Measurements from ENCODE around the gene SPIRE1. TPM values are rescaled to one million over a fixed set of nuclear protein-coding genes. Genes with fewer than 3 reads are reported as not detected.

The SPIRE1 gene
- polyA plus RNA-seq, 2 donors: 4.7 to 5.0 TPM

- H3K36me3 ChIP-seq (ENCODE audit: control insufficient read depth in 2 of 2, insufficient read depth in 2 of 2, low read length in 1 of 2): no peaks in the 10 kb centered on the region
- H3K9me3 ChIP-seq (ENCODE audit: control insufficient read depth in 2 of 2, insufficient read depth in 1 of 2, low read depth in 1 of 2, low read length in 1 of 2): no peaks in the 10 kb centered on the region
- WGBS, 2 donors: 47 to 60% methylated on average over 7 of the region's 7 CpGs
- no peaks in the 10 kb centered on the region for H3K27me3 ChIP-seq (ENCODE audit: control insufficient read depth in 1 of 2, insufficient read depth in 2 of 2, low read length in 2 of 2)
- H3K4me1 ChIP-seq (ENCODE audit: control insufficient read depth in 2 of 2, insufficient read depth in 2 of 2, low read length in 1 of 2): peaks cover 0 to 3% of the 10 kb centered on the region in 2 donors
- H3K4me3 ChIP-seq (ENCODE audit: low read depth in 1 of 2, low read length in 2 of 2): no peak overlapping the region
- H3K27ac ChIP-seq (ENCODE audit: low read depth in 2 of 2, low read length in 1 of 2): peak overlapping the region; percentile 8 to 61
Observed at GRCh38 chr18:12470382-12471075, 187.4 kb downstream of the SPIRE1 start.

GRCh38 chr18:12468445-12468844, 189.5 kb downstream of the SPIRE1 start:
- Histone ChIP-seq H3K9me3 (ENCODE audit: control insufficient read depth in 2 of 2, insufficient read depth in 1 of 2, low read depth in 1 of 2, low read length in 1 of 2) (no peaks in the 10 kb centered on the region), H3K36me3 (ENCODE audit: control insufficient read depth in 2 of 2, insufficient read depth in 2 of 2, low read length in 1 of 2) (peaks cover 0 to 3% of the 10 kb centered on the region in 2 donors), H3K27ac (ENCODE audit: low read depth in 2 of 2, low read length in 1 of 2) (no peak overlapping the region), H3K4me3 (ENCODE audit: low read depth in 1 of 2, low read length in 2 of 2) (no peak overlapping the region), H3K4me1 (ENCODE audit: control insufficient read depth in 2 of 2, insufficient read depth in 2 of 2, low read length in 1 of 2) (peaks cover 0 to 3% of the 10 kb centered on the region in 2 donors), H3K27me3 (ENCODE audit: control insufficient read depth in 1 of 2, insufficient read depth in 2 of 2, low read length in 2 of 2) (no peaks in the 10 kb centered on the region)
- 94 to 97% methylated on average over 4 of the region's 4 CpGs for WGBS, 2 donors

DNA sequence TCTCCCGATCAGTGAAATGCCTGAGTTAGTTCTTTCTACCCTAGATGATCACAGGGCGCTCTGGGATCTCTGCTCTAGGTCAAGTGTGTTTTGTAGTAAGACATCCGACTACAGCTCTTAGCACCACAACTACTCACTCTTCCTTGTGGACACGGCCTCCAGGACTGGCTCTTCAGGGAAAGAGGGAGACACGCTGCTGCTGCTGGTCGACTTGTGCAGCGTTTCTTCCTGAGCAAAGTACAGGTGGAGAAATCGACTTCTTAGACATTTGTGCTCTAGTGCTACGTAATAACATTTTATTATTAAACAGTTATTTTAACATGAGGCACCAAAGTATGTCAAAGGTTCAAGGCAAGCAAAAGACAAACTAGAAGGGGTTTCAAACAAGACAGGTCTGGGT, 193.2 kb downstream of the SPIRE1 start:
- H3K9me3 ChIP-seq (ENCODE audit: control insufficient read depth in 2 of 2, insufficient read depth in 1 of 2, low read depth in 1 of 2, low read length in 1 of 2): no peaks in the 10 kb centered on the region
- no peak overlapping the region for H3K27ac ChIP-seq (ENCODE audit: low read depth in 2 of 2, low read length in 1 of 2)
- no peaks in the 10 kb centered on the region for H3K27me3 ChIP-seq (ENCODE audit: control insufficient read depth in 1 of 2, insufficient read depth in 2 of 2, low read length in 2 of 2)
- H3K36me3 ChIP-seq (ENCODE audit: control insufficient read depth in 2 of 2, insufficient read depth in 2 of 2, low read length in 1 of 2): peaks cover 2 to 3% of the 10 kb centered on the region in 2 donors
- H3K4me1 ChIP-seq (ENCODE audit: control insufficient read depth in 2 of 2, insufficient read depth in 2 of 2, low read length in 1 of 2): no peaks in the 10 kb centered on the region
- no peak overlapping the region for H3K4me3 ChIP-seq (ENCODE audit: low read depth in 1 of 2, low read length in 2 of 2)
- 89 to 93% methylated on average over 9 of the region's 9 CpGs for WGBS, 2 donors

- H3K4me1 ChIP-seq (ENCODE audit: control insufficient read depth in 2 of 2, insufficient read depth in 2 of 2, low read length in 1 of 2): no peaks in the 10 kb centered on the region
- 78 to 80% methylated on average over 7 of the region's 7 CpGs for WGBS, 2 donors
- peaks cover 2 to 3% of the 10 kb centered on the region in 2 donors for H3K36me3 ChIP-seq (ENCODE audit: control insufficient read depth in 2 of 2, insufficient read depth in 2 of 2, low read length in 1 of 2)
- no peaks in the 10 kb centered on the region for H3K27me3 ChIP-seq (ENCODE audit: control insufficient read depth in 1 of 2, insufficient read depth in 2 of 2, low read length in 2 of 2)
- H3K9me3 ChIP-seq (ENCODE audit: control insufficient read depth in 2 of 2, insufficient read depth in 1 of 2, low read depth in 1 of 2, low read length in 1 of 2): no peaks in the 10 kb centered on the region
- no peak overlapping the region for H3K27ac ChIP-seq (ENCODE audit: low read depth in 2 of 2, low read length in 1 of 2)
- no peak overlapping the region for H3K4me3 ChIP-seq (ENCODE audit: low read depth in 1 of 2, low read length in 2 of 2)
Observed at GRCh38 chr18:12463191-12463590, 194.7 kb downstream of the SPIRE1 start.

- Histone ChIP-seq H3K4me3 (ENCODE audit: low read depth in 1 of 2, low read length in 2 of 2) (no peak overlapping the region), H3K27ac (ENCODE audit: low read depth in 2 of 2, low read length in 1 of 2) (no peak overlapping the region), H3K36me3 (ENCODE audit: control insufficient read depth in 2 of 2, insufficient read depth in 2 of 2, low read length in 1 of 2) (peaks cover 2 to 3% of the 10 kb centered on the region in 2 donors), H3K4me1 (ENCODE audit: control insufficient read depth in 2 of 2, insufficient read depth in 2 of 2, low read length in 1 of 2) (no peaks in the 10 kb centered on the region), H3K9me3 (ENCODE audit: control insufficient read depth in 2 of 2, insufficient read depth in 1 of 2, low read depth in 1 of 2, low read length in 1 of 2) (no peaks in the 10 kb centered on the region), H3K27me3 (ENCODE audit: control insufficient read depth in 1 of 2, insufficient read depth in 2 of 2, low read length in 2 of 2) (no peaks in the 10 kb centered on the region)
- WGBS, 2 donors: 96 to 97% methylated on average over 2 of the region's 2 CpGs
Observed at GRCh38 chr18:12462242-12462641, 195.7 kb downstream of the SPIRE1 start.

- WGBS, 2 donors: 76 to 90% methylated on average over 6 of the region's 6 CpGs
- H3K27ac ChIP-seq (ENCODE audit: low read depth in 2 of 2, low read length in 1 of 2): no peak overlapping the region
- H3K4me3 ChIP-seq (ENCODE audit: low read depth in 1 of 2, low read length in 2 of 2): no peak overlapping the region
Observed at GRCh38 chr18:12461326-12461725, 196.6 kb downstream of the SPIRE1 start.

DNA sequence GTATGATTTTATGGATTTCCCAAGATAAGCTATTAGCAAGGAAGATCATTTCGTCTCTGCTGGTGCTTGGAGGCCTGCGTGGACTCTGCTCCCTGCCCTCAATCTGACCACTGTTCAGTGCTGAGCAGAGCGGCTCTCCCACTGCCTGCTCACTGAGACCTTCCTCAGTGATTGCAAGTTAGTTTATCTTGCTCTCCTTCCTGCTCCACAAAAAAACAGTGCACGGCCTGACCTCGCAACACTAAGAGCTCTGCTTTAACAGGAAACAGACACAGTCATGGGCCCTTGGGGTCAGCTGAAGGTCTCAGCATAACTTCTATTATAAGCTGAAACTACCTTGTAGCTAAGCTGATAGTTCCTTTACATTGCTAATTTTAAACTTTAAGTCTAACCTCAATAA, 197.0 kb downstream of the SPIRE1 start:
- no peak overlapping the region for H3K4me3 ChIP-seq (ENCODE audit: low read depth in 1 of 2, low read length in 2 of 2)
- no peak overlapping the region for H3K27ac ChIP-seq (ENCODE audit: low read depth in 2 of 2, low read length in 1 of 2)
- no peaks in the 10 kb centered on the region for H3K9me3 ChIP-seq (ENCODE audit: control insufficient read depth in 2 of 2, insufficient read depth in 1 of 2, low read depth in 1 of 2, low read length in 1 of 2)
- H3K4me1 ChIP-seq (ENCODE audit: control insufficient read depth in 2 of 2, insufficient read depth in 2 of 2, low read length in 1 of 2): no peaks in the 10 kb centered on the region
- H3K36me3 ChIP-seq (ENCODE audit: control insufficient read depth in 2 of 2, insufficient read depth in 2 of 2, low read length in 1 of 2): peaks cover 2 to 3% of the 10 kb centered on the region in 2 donors
- no peaks in the 10 kb centered on the region for H3K27me3 ChIP-seq (ENCODE audit: control insufficient read depth in 1 of 2, insufficient read depth in 2 of 2, low read length in 2 of 2)
- 55 to 74% methylated on average over 5 of the region's 5 CpGs for WGBS, 2 donors

More at GRCh38 chr18:12461326-12461725, 196.6 kb downstream of the SPIRE1 start:
- H3K4me1 ChIP-seq (ENCODE audit: control insufficient read depth in 2 of 2, insufficient read depth in 2 of 2, low read length in 1 of 2): no peaks in the 10 kb centered on the region
- H3K36me3 ChIP-seq (ENCODE audit: control insufficient read depth in 2 of 2, insufficient read depth in 2 of 2, low read length in 1 of 2): peaks cover 2 to 3% of the 10 kb centered on the region in 2 donors
- no peaks in the 10 kb centered on the region for H3K27me3 ChIP-seq (ENCODE audit: control insufficient read depth in 1 of 2, insufficient read depth in 2 of 2, low read length in 2 of 2)
- H3K9me3 ChIP-seq (ENCODE audit: control insufficient read depth in 2 of 2, insufficient read depth in 1 of 2, low read depth in 1 of 2, low read length in 1 of 2): no peaks in the 10 kb centered on the region

DNA sequence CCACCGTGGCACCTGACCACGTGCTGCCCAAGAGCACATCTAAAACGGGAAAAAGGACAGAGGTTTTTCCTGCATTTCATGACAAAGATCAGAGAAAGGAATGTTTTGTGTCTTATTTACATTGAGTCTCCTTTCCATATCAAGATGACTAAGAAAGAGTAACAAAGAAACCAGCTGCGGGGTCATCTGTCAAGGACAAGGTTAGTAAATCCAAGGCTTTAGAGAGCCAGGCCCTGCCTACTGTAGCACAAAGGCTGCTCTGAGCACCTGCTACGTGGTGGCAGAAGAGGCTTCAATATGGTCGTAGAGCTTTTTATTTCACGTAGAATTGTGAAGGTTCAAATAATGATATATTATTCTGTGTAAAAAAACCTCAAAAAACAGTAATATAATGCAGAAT, 199.1 kb downstream of the SPIRE1 start:
- H3K4me1 ChIP-seq (ENCODE audit: control insufficient read depth in 2 of 2, insufficient read depth in 2 of 2, low read length in 1 of 2): no peaks in the 10 kb centered on the region
- no peaks in the 10 kb centered on the region for H3K9me3 ChIP-seq (ENCODE audit: control insufficient read depth in 2 of 2, insufficient read depth in 1 of 2, low read depth in 1 of 2, low read length in 1 of 2)
- no peaks in the 10 kb centered on the region for H3K27me3 ChIP-seq (ENCODE audit: control insufficient read depth in 1 of 2, insufficient read depth in 2 of 2, low read length in 2 of 2)
- peaks cover 2 to 4% of the 10 kb centered on the region in 2 donors for H3K36me3 ChIP-seq (ENCODE audit: control insufficient read depth in 2 of 2, insufficient read depth in 2 of 2, low read length in 1 of 2)
- H3K27ac ChIP-seq (ENCODE audit: low read depth in 2 of 2, low read length in 1 of 2): no peak overlapping the region
- WGBS, 2 donors: 69 to 78% methylated on average over 7 of the region's 7 CpGs
- no peak overlapping the region for H3K4me3 ChIP-seq (ENCODE audit: low read depth in 1 of 2, low read length in 2 of 2)

- H3K27ac ChIP-seq (ENCODE audit: low read depth in 2 of 2, low read length in 1 of 2): no peak overlapping the region
- 88 to 94% methylated on average over 3 of the region's 3 CpGs for WGBS, 2 donors
- no peaks in the 10 kb centered on the region for H3K27me3 ChIP-seq (ENCODE audit: control insufficient read depth in 1 of 2, insufficient read depth in 2 of 2, low read length in 2 of 2)
- no peak overlapping the region for H3K4me3 ChIP-seq (ENCODE audit: low read depth in 1 of 2, low read length in 2 of 2)
- no peaks in the 10 kb centered on the region for H3K4me1 ChIP-seq (ENCODE audit: control insufficient read depth in 2 of 2, insufficient read depth in 2 of 2, low read length in 1 of 2)
- H3K36me3 ChIP-seq (ENCODE audit: control insufficient read depth in 2 of 2, insufficient read depth in 2 of 2, low read length in 1 of 2): peaks cover 3 to 4% of the 10 kb centered on the region in 2 donors
- no peaks in the 10 kb centered on the region for H3K9me3 ChIP-seq (ENCODE audit: control insufficient read depth in 2 of 2, insufficient read depth in 1 of 2, low read depth in 1 of 2, low read length in 1 of 2)
Observed at GRCh38 chr18:12456441-12456840, 201.5 kb downstream of the SPIRE1 start.

DNA sequence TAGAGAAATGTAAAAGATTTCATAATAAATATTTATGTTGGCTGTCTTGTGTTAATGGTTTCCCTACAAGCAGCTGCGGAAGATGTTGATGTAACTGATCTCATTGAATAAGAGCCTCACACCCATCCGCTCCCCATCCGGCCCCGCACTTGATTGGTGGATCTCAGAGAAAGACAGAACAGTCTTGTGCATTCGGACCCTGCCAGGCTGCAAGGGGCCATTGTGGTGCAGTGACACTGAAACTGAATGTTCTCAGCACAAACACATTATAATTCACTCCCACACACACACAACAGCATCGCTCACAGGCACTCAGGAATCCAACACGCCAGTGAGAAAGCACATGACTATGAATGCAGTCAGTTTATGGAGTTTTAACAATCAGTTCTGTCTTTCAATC, 202.4 kb downstream of the SPIRE1 start:
- H3K36me3 ChIP-seq (ENCODE audit: control insufficient read depth in 2 of 2, insufficient read depth in 2 of 2, low read length in 1 of 2): peaks cover 3 to 4% of the 10 kb centered on the region in 2 donors
- no peaks in the 10 kb centered on the region for H3K9me3 ChIP-seq (ENCODE audit: control insufficient read depth in 2 of 2, insufficient read depth in 1 of 2, low read depth in 1 of 2, low read length in 1 of 2)
- H3K27me3 ChIP-seq (ENCODE audit: control insufficient read depth in 1 of 2, insufficient read depth in 2 of 2, low read length in 2 of 2): no peaks in the 10 kb centered on the region
- no peak overlapping the region for H3K4me3 ChIP-seq (ENCODE audit: low read depth in 1 of 2, low read length in 2 of 2)
- H3K4me1 ChIP-seq (ENCODE audit: control insufficient read depth in 2 of 2, insufficient read depth in 2 of 2, low read length in 1 of 2): no peaks in the 10 kb centered on the region
- 88 to 90% methylated on average over 7 of the region's 7 CpGs for WGBS, 2 donors
- no peak overlapping the region for H3K27ac ChIP-seq (ENCODE audit: low read depth in 2 of 2, low read length in 1 of 2)

Data from esophagus (tissue), 2 donors.